SU-DHL-6 (cell line): Measurements from ENCODE around the gene RSPO3.

Experiments used
- H2AFZ ChIP-seq: fragments of 200-600 bp; sonication (generic); 2 replicates; pipeline ENCODE4 v1.6.1; 2014; ENCODE audit warnings: low read depth, mild to moderate bottlenecking, moderate library complexity, mixed read lengths, antibody characterized with exemption, low read length; ENCODE audit not compliant: severe bottlenecking
- H3F3A ChIP-seq: fragments of 200-600 bp; shearing (Covaris generic); 2 replicates; pipeline ENCODE4 v1.6.0; 2016; ENCODE audit warnings: antibody characterized with exemption, mild to moderate bottlenecking; ENCODE audit not compliant: insufficient read depth
- H3K27ac ChIP-seq: fragments of 200-600 bp; sonication (generic); 2 replicates; pipeline ENCODE4 v1.5.1; 2016; ENCODE audit warnings: low read depth, mild to moderate bottlenecking, low read length, moderate library complexity, mixed read lengths
- H3K27me3 ChIP-seq: fragments of 200-600 bp; sonication (generic), shearing (Covaris generic); 2 replicates; pipeline ENCODE4 v1.6.0; 2014; ENCODE audit warnings: mild to moderate bottlenecking, low read length
- H3K36me3 ChIP-seq: fragments of 200-600 bp; sonication (generic); 2 replicates; pipeline ENCODE4 v1.6.1; 2014; ENCODE audit warnings: mild to moderate bottlenecking, low read length, mixed read lengths
- H3K4me2 ChIP-seq: fragments of 300-600, 200-600 bp; shearing (Covaris generic), sonication (generic); 2 replicates; pipeline ENCODE4 v1.6.0; 2014; ENCODE audit warnings: low read length, low read depth, mild to moderate bottlenecking; ENCODE audit not compliant: poor library complexity, severe bottlenecking
- H3K4me3 ChIP-seq: fragments of 200-600 bp; sonication (generic); 2 replicates; pipeline ENCODE4 v1.5.1; 2014; ENCODE audit warnings: antibody characterized with exemption, low read length, mild to moderate bottlenecking, mixed read lengths; ENCODE audit not compliant: insufficient read depth, poor library complexity, severe bottlenecking
- H3K79me2 ChIP-seq: fragments of 200-600 bp; sonication (generic); 2 replicates; pipeline ENCODE4 v1.6.1; 2014; ENCODE audit warnings: mild to moderate bottlenecking, low read length, moderate library complexity; ENCODE audit not compliant: insufficient read depth
- H3K9ac ChIP-seq: fragments of 200-600 bp; sonication (generic); 2 replicates; pipeline ENCODE4 v1.7.0; 2014; ENCODE audit warnings: mild to moderate bottlenecking, low read length
- H3K9me2 ChIP-seq: fragments of 200-600 bp; sonication (generic); replicated peaks from 2 replicates; pipeline ENCODE4 v1.6.1; 2014; ENCODE audit warnings: low read length; ENCODE audit not compliant: insufficient read depth
- H3K9me3 ChIP-seq: fragments of 200-600 bp; sonication (generic); 2 replicates; pipeline ENCODE4 v1.6.1; 2014; ENCODE audit warnings: low read length, mixed read lengths; ENCODE audit not compliant: insufficient read depth
- H4K20me1 ChIP-seq: fragments of 200-600 bp; sonication (generic); 2 replicates; pipeline ENCODE4 v1.6.1; 2014; ENCODE audit warnings: low read depth, mild to moderate bottlenecking, antibody characterized with exemption, low read length, moderate library complexity, mixed read lengths
- CTCF ChIP-seq: fragments of 200-600 bp; sonication (generic); IDR thresholded peaks from one replicate; pipeline ENCODE4 v1.5.1; 2017; ENCODE audit warnings: antibody characterized with exemption, mild to moderate bottlenecking, low read length, moderate library complexity; ENCODE audit not compliant: insufficient read depth, poor library complexity, severe bottlenecking
- EZH2phosphoT487 ChIP-seq: fragments of 200-600 bp; sonication (generic), shearing (Covaris generic); conservative IDR thresholded peaks from 2 replicates; pipeline ENCODE4 v1.6.1; 2018; ENCODE audit warnings: mild to moderate bottlenecking, antibody characterized with exemption, low read length, moderate library complexity, mixed read lengths

Gene RSPO3

DNA sequence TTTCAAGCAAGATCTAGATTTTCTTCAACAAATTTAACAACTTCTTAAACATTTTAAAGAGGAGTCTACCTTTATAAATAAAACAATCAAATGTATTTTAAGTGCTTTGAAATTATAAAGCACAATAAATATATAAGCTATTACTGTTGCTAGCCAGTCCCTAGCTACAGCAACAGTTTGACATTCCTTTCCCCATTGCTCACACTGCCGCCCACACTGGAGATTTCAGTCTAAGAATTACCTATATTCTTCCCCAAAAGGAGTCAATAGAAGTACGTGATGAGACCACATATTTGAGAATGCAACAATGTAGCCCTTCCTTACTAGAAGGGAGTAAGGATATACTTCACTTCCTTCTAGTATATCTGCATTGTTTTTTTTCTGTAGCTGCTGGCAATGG lies 82.8 kb downstream of the RSPO3 start:
- H3K9ac ChIP-seq: no peak overlapping the region
- H4K20me1 ChIP-seq: no peaks in the 10 kb centered on the region
- H3K9me3 ChIP-seq: no peaks in the 10 kb centered on the region
- no peaks in the 10 kb centered on the region for H3K79me2 ChIP-seq
- H2AFZ ChIP-seq: no peak overlapping the region
- H3K4me3 ChIP-seq: no peak overlapping the region
- H3K36me3 ChIP-seq: no peaks in the 10 kb centered on the region
- H3K27me3 ChIP-seq: no peaks in the 10 kb centered on the region
- no peaks in the 10 kb centered on the region for H3K9me2 ChIP-seq
- no peaks in the 10 kb centered on the region for H3F3A ChIP-seq
- no peak for TF ChIP-seq CTCF
- H3K27ac ChIP-seq: no peak overlapping the region
- H3K4me2 ChIP-seq: no peak overlapping the region

GRCh38 chr6:127202676-127203075 lies 84.2 kb downstream of the RSPO3 start:
- Histone ChIP-seq H3K27me3 (no peaks in the 10 kb centered on the region), H2AFZ (no peak overlapping the region), H3K79me2 (no peaks in the 10 kb centered on the region), H3K9me2 (no peaks in the 10 kb centered on the region), H3K27ac (no peak overlapping the region), H3K9ac (no peak overlapping the region), H3F3A (no peaks in the 10 kb centered on the region), H3K4me2 (no peak overlapping the region), H4K20me1 (no peaks in the 10 kb centered on the region), H3K36me3 (no peaks in the 10 kb centered on the region), H3K4me3 (no peak overlapping the region), H3K9me3 (no peaks in the 10 kb centered on the region)
- no peak for TF ChIP-seq CTCF
- TF ChIP-seq EZH2phosphoT487: no peak

DNA sequence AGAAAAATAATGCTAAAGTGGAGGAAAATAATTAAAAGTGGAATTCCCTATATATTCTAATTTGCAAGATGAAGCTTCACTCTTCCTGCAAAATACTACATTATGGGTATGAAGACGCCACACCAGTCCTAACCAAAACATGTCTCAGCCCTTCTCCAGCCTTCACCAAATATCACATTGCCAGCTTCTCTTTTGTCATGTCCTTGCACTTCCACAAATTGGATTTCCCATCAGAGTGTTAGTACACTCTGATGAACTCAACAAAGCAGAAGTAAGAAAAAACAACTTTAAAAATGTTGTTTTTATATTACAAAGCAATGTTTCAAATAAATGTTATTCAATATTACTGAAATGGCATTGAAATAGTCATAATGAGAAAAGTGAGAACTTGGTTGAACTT lies 85.8 kb downstream of the RSPO3 start:
- TF ChIP-seq EZH2phosphoT487: no peak
- no peak for TF ChIP-seq CTCF
- Histone ChIP-seq H2AFZ (no peak overlapping the region), H3K9me3 (no peaks in the 10 kb centered on the region), H3K36me3 (no peaks in the 10 kb centered on the region), H3K4me2 (no peak overlapping the region), H3K79me2 (no peaks in the 10 kb centered on the region), H3K9ac (no peak overlapping the region), H3K9me2 (no peaks in the 10 kb centered on the region), H4K20me1 (no peaks in the 10 kb centered on the region), H3K27ac (no peak overlapping the region), H3K27me3 (no peaks in the 10 kb centered on the region), H3K4me3 (no peak overlapping the region), H3F3A (no peaks in the 10 kb centered on the region)

DNA sequence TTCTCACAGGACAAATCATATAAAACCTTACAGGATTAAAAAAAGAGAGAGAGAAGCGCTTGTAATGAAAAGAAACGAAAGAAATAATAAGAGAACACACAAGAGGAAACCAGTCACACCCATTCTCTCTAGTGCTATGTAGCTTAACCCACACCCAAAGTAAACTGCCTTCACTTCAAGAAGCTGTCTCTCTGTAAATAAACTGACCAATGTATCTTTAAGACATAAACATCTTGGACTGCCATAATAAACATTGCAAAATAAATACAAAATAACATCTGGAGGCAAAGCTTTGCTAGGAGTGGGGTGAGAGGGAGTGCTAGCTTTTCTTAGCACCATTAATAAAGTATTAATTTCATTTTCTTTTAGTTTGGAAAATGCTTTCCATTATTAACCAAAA lies 86.6 kb downstream of the RSPO3 start:
- TF ChIP-seq CTCF (no peak), EZH2phosphoT487 (no peak)
- Histone ChIP-seq H3K9ac (no peak overlapping the region), H3K36me3 (no peaks in the 10 kb centered on the region), H3K4me2 (no peak overlapping the region), H2AFZ (no peak overlapping the region), H3F3A (no peaks in the 10 kb centered on the region), H4K20me1 (no peaks in the 10 kb centered on the region), H3K27ac (no peak overlapping the region), H3K4me3 (no peak overlapping the region), H3K9me3 (no peaks in the 10 kb centered on the region), H3K27me3 (no peaks in the 10 kb centered on the region), H3K79me2 (no peaks in the 10 kb centered on the region), H3K9me2 (no peaks in the 10 kb centered on the region)
